K562 (cell line): ENCODE measurements around the gene RBM19. TPM values are rescaled to one million over a fixed set of nuclear protein-coding genes. Genes with fewer than 3 reads are reported as not detected.

Experiments used
- ATAC-seq: fragments of 200-7000 bp; cut with Tn5 transposase; 3 replicates; pipeline ENCODE4 v1.9.1; 2020; ENCODE audit warnings: moderate library complexity
- BruUV-seq: library from RNA; stranded (reverse); fragments of 400-500 nt; replicated peaks from 2 replicates; lab custom pipeline; 2021; lab: Mats Ljungman, UMichigan
- CTCF ChIA-PET: fragments of 300-600 bp; formaldehyde crosslinking; extraction: SDS; loops from one replicate; lab custom pipeline; 2021; ENCODE audit warnings: low intra/inter-chr PET ratio; lab: Yijun Ruan, JAX
- POLR2A ChIA-PET: fragments of 300-600, 350-650 bp; sonication (Branson Sonifier 250); formaldehyde crosslinking; extraction: SDS; loops from one replicate; lab custom pipeline; 2021; ENCODE audit warnings: antibody characterized with exemption, inconsistent platforms; lab: Yijun Ruan, JAX
- DNase-seq, 4 experiments: peaks; one replicate each; pipeline versions ENCODE4 v3.0.0 to v3.0.0-alpha.2; 2011 to 2018; ENCODE audit warnings: low spot score in 3 of 4, mixed read lengths in 3 of 4; ENCODE audit errors: extremely low read depth in 1 of 4
- FAIRE-seq: peaks from 2 replicates; lab custom pipeline; 2011; peaks lifted over from hg19 to GRCh38; lab: Jason Lieb, UNC
- H2AFZ ChIP-seq: 2 replicates; pipeline ENCODE4 v1.6.0; 2011; ENCODE audit warnings: low read depth, low read length, control low read depth, inconsistent platforms
- H3K27ac ChIP-seq: fragments of 200-600 bp; 3 replicates; pipeline ENCODE4 v1.8.0; 2011; ENCODE audit warnings: low read depth, mild to moderate bottlenecking, control low read depth, inconsistent platforms, low read length, moderate library complexity, mixed read lengths; ENCODE audit errors: extremely low read depth
- H3K27me3 ChIP-seq, 2 experiments: fragments of 300-600 bp in 1 of 2; 2 replicates in 1 of 2; 3 replicates in 1 of 2; pipeline versions ENCODE4 v1.6.0 to v1.8.0; 2011; ENCODE audit warnings: inconsistent platforms in 2 of 2, low read length in 2 of 2, mild to moderate bottlenecking in 1 of 2, mixed read lengths in 1 of 2, moderate library complexity in 1 of 2; ENCODE audit not compliant: control insufficient read depth in 2 of 2, insufficient read depth in 2 of 2
- H3K36me3 ChIP-seq: fragments of 300-600 bp; 3 replicates; pipeline ENCODE4 v1.8.0; 2011; ENCODE audit warnings: mild to moderate bottlenecking, low read length, inconsistent platforms; ENCODE audit not compliant: control insufficient read depth, insufficient read depth
- H3K4me1 ChIP-seq, 2 experiments: fragments of 200-600 bp in 1 of 2; replicated peaks in 1 of 2; 2 replicates in 1 of 2; 3 replicates in 1 of 2; pipeline versions ENCODE4 v1.5.1 to v1.8.0; 2011; ENCODE audit warnings: inconsistent platforms in 2 of 2, low read length in 2 of 2, mild to moderate bottlenecking in 1 of 2, mixed read lengths in 1 of 2, moderate library complexity in 1 of 2; ENCODE audit not compliant: control insufficient read depth in 2 of 2, insufficient read depth in 2 of 2
- H3K4me2 ChIP-seq: 2 replicates; pipeline ENCODE4 v1.6.1; 2011; ENCODE audit warnings: low read length, control low read depth, inconsistent platforms, mixed read lengths; ENCODE audit not compliant: insufficient read depth
- H3K4me3 ChIP-seq: fragments of 200-600 bp; sonication (generic), shearing (Covaris generic); 2 replicates; pipeline ENCODE4 v1.5.1; 2016; ENCODE audit warnings: control low read depth, inconsistent platforms
- H3K79me2 ChIP-seq: fragments of 200-600 bp; 3 replicates; pipeline ENCODE4 v1.8.0; 2011; ENCODE audit warnings: low read length, inconsistent platforms; ENCODE audit not compliant: control insufficient read depth, insufficient read depth
- H3K9ac ChIP-seq, 2 experiments: 2 replicates each; pipeline versions ENCODE4 v1.6.0 to v1.6.1; 2011; ENCODE audit warnings: low read depth in 2 of 2, low read length in 2 of 2, control low read depth in 1 of 2, inconsistent platforms in 1 of 2, mild to moderate bottlenecking in 1 of 2, mixed read lengths in 1 of 2; ENCODE audit not compliant: insufficient read depth in 1 of 2
- H3K9me1 ChIP-seq: one replicate; pipeline ENCODE4 v1.6.0; 2011; ENCODE audit warnings: inconsistent platforms, mild to moderate bottlenecking, low read length, moderate library complexity; ENCODE audit not compliant: control insufficient read depth, insufficient read depth
- H3K9me3 ChIP-seq: replicated peaks from 2 replicates; pipeline ENCODE4 v1.5.1; 2011; ENCODE audit warnings: low read depth, low read length, inconsistent platforms; ENCODE audit not compliant: control insufficient read depth, insufficient read depth
- H4K20me1 ChIP-seq: replicated peaks from 2 replicates; pipeline ENCODE4 v1.6.1; 2011; ENCODE audit warnings: low read length, inconsistent platforms, mixed read lengths; ENCODE audit not compliant: control insufficient read depth, insufficient read depth
- TRIM24 ChIP-seq, 2 experiments: fragments of 450-650 bp; IDR thresholded peaks; 2 replicates each; pipeline ENCODE4 v1.6.1; 2016
- ZNF175 ChIP-seq: fragments of 200-800 bp; sonication (Bioruptor generic); IDR thresholded peaks from 2 replicates; pipeline ENCODE4 v1.6.1; 2016; ENCODE audit warnings: low read depth, mild to moderate bottlenecking, missing genetic modification characterization, missing compliant biosample characterization
- ZNF668 ChIP-seq: fragments of 250-450 bp; sonication (Bioruptor Pico); IDR thresholded peaks from 2 replicates; pipeline ENCODE4 v1.8.0; 2022; ENCODE audit warnings: mild to moderate bottlenecking, inconsistent platforms
- WGBS: fragments of 100-300 bp; shearing (Covaris generic); methylation state at CpG from one replicate; pipeline ENCODE4 v1.1.6; 2016; ENCODE audit warnings: low coverage, mixed read lengths; ENCODE audit not compliant: insufficient coverage; ENCODE audit errors: missing lambda C conversion rate; 5-methylcytosine and 5-hydroxymethylcytosine counted together
- in situ Hi-C: fragments of 300-500 bp; cut with MboI; formaldehyde crosslinking; loops from 4 replicates; pipeline ENCODE4 v1.15.0; 2018; ENCODE audit warnings: inconsistent platforms, mixed read lengths
- intact Hi-C: fragments of 100-400 bp; cut with micrococcal nuclease; formaldehyde crosslinking; loops from 2 replicates; pipeline ENCODE4 v1.14.2; 2022
- polyA plus RNA-seq, 8 experiments: library from polyadenylated mRNA; depleted of rRNA in 4 of 8; stranded (reverse) in 5 of 8; unstranded in 3 of 8; fragments of >200 nt; fragmentation: Nextera tagmentation in 2 of 8; fragmentation: Illumina TruSeq in 1 of 8; extraction: Ambion mirVana in 2 of 8; extraction: Trizol in 1 of 8; gene quantifications; 2 replicates each; pipeline versions ENCODE4 v1.2.1 to v1.2.3, GENCODE V29; 2011 to 2014; ENCODE audit warnings: inconsistent platforms in 1 of 8, missing spikeins in 1 of 8
- total RNA-seq, 7 experiments: library from RNA; depleted of rRNA in 6 of 7; stranded (reverse); fragments of >200 nt in 6 of 7; fragmentation: Illumina TruSeq in 2 of 7; extraction: Trizol in 2 of 7; gene quantifications; 2 replicates each; pipeline versions ENCODE4 v1.2.1 to v1.2.3, GENCODE V29; 2011 to 2021; ENCODE audit warnings: low replicate concordance in 1 of 7

Gene RBM19
- total and polyA plus RNA-seq, 9 of the 15 experiments (the other 6 are each of a cell fraction or from before 2014, with no cell fraction given): 16.0 to 58.4 (median 37.9) TPM

DNA sequence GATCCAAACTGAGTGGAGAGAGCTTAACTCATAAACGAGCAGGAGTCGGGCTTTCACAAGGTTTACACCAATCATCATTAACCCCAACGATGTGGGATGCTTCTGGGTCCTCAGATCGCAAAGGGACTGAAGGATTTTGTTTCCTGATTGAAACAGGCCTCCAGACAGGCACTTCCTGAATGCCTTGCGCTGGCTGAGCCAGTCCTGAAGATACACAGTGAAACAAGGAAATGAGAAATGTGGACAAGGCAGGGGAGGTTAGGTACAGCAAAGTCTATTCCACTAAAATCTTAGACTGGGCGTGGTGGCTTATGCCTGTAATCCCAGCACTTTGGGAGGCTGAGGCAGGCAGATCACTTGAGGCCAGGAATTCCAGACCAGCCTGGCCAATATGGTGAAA is 30.7 kb downstream of the RBM19 start:
- POLR2A ChIA-PET: no interaction called here
- no peak overlapping the region for H2AFZ ChIP-seq
- no peaks in the 10 kb centered on the region for H3K79me2 ChIP-seq
- CTCF ChIA-PET: no interaction called here
- H3K36me3 ChIP-seq: peaks cover 73% of the 10 kb centered on the region; the same call in 2 of the 3 replicates
- H3K4me1 ChIP-seq: peaks cover 38 to 39% of the 10 kb centered on the region in 2 experiments
- H3K27me3 ChIP-seq: no peaks in the 10 kb centered on the region
- H3K9me1 ChIP-seq: peaks cover 10% of the 10 kb centered on the region
- no peaks in the 10 kb centered on the region; the same call in 1 of the 2 replicates for H4K20me1 ChIP-seq
- DNase-seq (no peak), ATAC-seq (no peak), FAIRE-seq (no peak)
- TF ChIP-seq ZNF668 (CRISPR knock-in tag) (no peak), TRIM24 (IDR thresholded peaks at IDR 0.05) (no peak)
- H3K4me3 ChIP-seq: no peak overlapping the region
- no peak overlapping the region for H3K9ac ChIP-seq
- H3K9me3 ChIP-seq: no peaks in the 10 kb centered on the region
- intact Hi-C loops: no loop called here
- H3K27ac ChIP-seq: no peak overlapping the region
- no peak overlapping the region for H3K4me2 ChIP-seq
- whole genome bisulfite sequencing: 80% methylated on average over 6 of the region's 6 CpGs
- BruUV-seq: no TSS peak
- in situ Hi-C loops: no loop called here

DNA sequence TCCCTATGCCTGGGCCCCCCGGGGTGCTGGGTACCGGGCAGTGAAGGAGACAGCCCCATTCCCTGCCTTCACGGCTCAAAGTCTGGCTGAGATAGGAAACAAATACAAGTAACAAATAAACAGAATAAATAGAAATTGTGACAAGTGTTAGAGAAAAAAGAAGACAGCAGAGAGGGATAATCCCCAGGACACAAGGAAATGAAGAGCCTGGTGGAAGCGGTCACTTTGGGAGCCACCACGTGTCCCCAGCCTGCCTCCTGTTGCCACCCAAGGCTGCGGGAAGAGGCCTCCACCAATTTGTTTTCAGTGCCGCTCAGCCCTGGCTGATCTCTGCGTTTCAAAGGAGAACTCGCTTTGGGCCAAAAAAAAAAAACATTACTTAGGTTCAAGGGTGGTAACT is 31.2 kb downstream of the RBM19 start:
- DNase-seq: no peak
- Histone ChIP-seq H3K9ac (no peak overlapping the region), H4K20me1 (no peaks in the 10 kb centered on the region; the same call in 1 of the 2 replicates), H2AFZ (no peak overlapping the region), H3K27me3 (no peaks in the 10 kb centered on the region), H3K9me3 (no peaks in the 10 kb centered on the region), H3K4me2 (no peak overlapping the region), H3K36me3 (peaks cover 73% of the 10 kb centered on the region; the same call in 2 of the 3 replicates), H3K27ac (no peak overlapping the region), H3K4me1 (peaks cover 38 to 39% of the 10 kb centered on the region in 2 experiments), H3K79me2 (no peaks in the 10 kb centered on the region), H3K9me1 (peaks cover 10% of the 10 kb centered on the region), H3K4me3 (no peak overlapping the region)
- POLR2A ChIA-PET: no interaction called here
- no peak for FAIRE-seq
- CTCF ChIA-PET: no interaction called here
- 91% methylated on average over 9 of the region's 9 CpGs for WGBS
- no peak for ATAC-seq
- no peak for TF ChIP-seq ZNF175
- no TSS peak for BruUV-seq
- intact Hi-C loops: loop anchor here (5.0 kb wide), 1 partner anchor 288 kb away; no protein-coding TSS in a partner anchor
- in situ Hi-C loops: no loop called here
